Epidermal melanocyte (primary cell): ENCODE data around the gene FBN2.
"Not testable (repeated sequence)": the region's sequence is repeated elsewhere in the genome, so short reads cannot be mapped to it uniquely, and the experiment has no call there.

Source experiments
- DNase-seq: peaks from one replicate; pipeline ENCODE4 v3.0.0; 2011; ENCODE audit warnings: low spot score; ENCODE audit not compliant: insufficient read length

The FBN2 gene

GRCh38 chr5:128480158-128480557 is 57.9 kb downstream of the FBN2 start:
- DNase-seq: no peak

- no peak for DNase-seq
Measured at GRCh38 chr5:128478386-128479368, 59.4 kb downstream of the FBN2 start.

- no peak for DNase-seq
Measured at GRCh38 chr5:128477944-128478343, 60.1 kb downstream of the FBN2 start.

- DNase-seq: no peak
Measured at GRCh38 chr5:128475693-128476092, 62.4 kb downstream of the FBN2 start.

- no peak for DNase-seq
Measured at GRCh38 chr5:128472919-128473318, 65.1 kb downstream of the FBN2 start.

GRCh38 chr5:128472036-128472435 is 66.0 kb downstream of the FBN2 start:
- no peak for DNase-seq

GRCh38 chr5:128470663-128471062 is 67.4 kb downstream of the FBN2 start:
- no peak for DNase-seq

- no peak for DNase-seq
Measured at GRCh38 chr5:128469912-128470311, 68.1 kb downstream of the FBN2 start.

- DNase-seq: no peak
Measured at GRCh38 chr5:128466980-128467379, 71.1 kb downstream of the FBN2 start.

- no peak for DNase-seq
Measured at GRCh38 chr5:128466554-128466953, 71.5 kb downstream of the FBN2 start.

GRCh38 chr5:128464596-128464995 is 73.4 kb downstream of the FBN2 start:
- DNase-seq: no peak

- DNase-seq: no peak
Measured at GRCh38 chr5:128462330-128462729, 75.7 kb downstream of the FBN2 start.

GRCh38 chr5:128457147-128457915 is 80.7 kb downstream of the FBN2 start:
- not testable (repeated sequence) for DNase-seq

- DNase-seq: no peak
Measured at GRCh38 chr5:128455841-128456361, 82.1 kb downstream of the FBN2 start.

GRCh38 chr5:128453121-128453520 is 84.9 kb downstream of the FBN2 start:
- DNase-seq: no peak

- not testable (repeated sequence) for DNase-seq
Measured at GRCh38 chr5:128447224-128447623, 90.8 kb downstream of the FBN2 start.

GRCh38 chr5:128441941-128442350 is 96.1 kb downstream of the FBN2 start:
- DNase-seq: no peak

- no peak for DNase-seq
Measured at GRCh38 chr5:128441165-128441564, 96.9 kb downstream of the FBN2 start.

GRCh38 chr5:128436749-128437188 is 101.3 kb downstream of the FBN2 start:
- no peak for DNase-seq

GRCh38 chr5:128435861-128436260 is 102.2 kb downstream of the FBN2 start:
- DNase-seq: no peak

GRCh38 chr5:128434993-128435392 is 103.1 kb downstream of the FBN2 start:
- no peak for DNase-seq

- DNase-seq: no peak
Measured at GRCh38 chr5:128432913-128433440, 105.1 kb downstream of the FBN2 start.
